NOMO-1 treated with DMSO at 0.1 percent for 48 hours (cell line): ENCODE data around the gene RALB.
"Not testable (repeated sequence)": the region's sequence is repeated elsewhere in the genome, so short reads cannot be mapped to it uniquely, and the experiment has no call there.

Experiments used
- DNase-seq: peaks from one replicate; lab custom pipeline; 2025; ENCODE audit not compliant: unreplicated experiment; lab: John Stamatoyannopoulos, UW

Gene RALB

GRCh38 chr2:120241684-120242083, 11.0 kb upstream of the RALB start:
- peak; percentile 23 for DNase-seq

- peak; percentile 48 for DNase-seq
These were observed 9.4 kb upstream of the RALB start for GRCh38 chr2:120243211-120243610.

- no peak for DNase-seq
These were observed 8.6 kb upstream of the RALB start for GRCh38 chr2:120243875-120244553.

- DNase-seq, result no peak
These were observed 7.8 kb upstream of the RALB start for GRCh38 chr2:120244656-120245519.

- peak; percentile 56 for DNase-seq
These were observed 6.9 kb upstream of the RALB start for GRCh38 chr2:120245520-120246332.

- no peak for DNase-seq
These were observed 5.9 kb upstream of the RALB start for GRCh38 chr2:120246546-120247300.

GRCh38 chr2:120247851-120248250, 4.8 kb upstream of the RALB start:
- no peak for DNase-seq

- no peak for DNase-seq
These were observed 2.0 kb upstream of the RALB start for GRCh38 chr2:120250640-120251039.

- DNase-seq, result no peak
These were observed 1.6 kb upstream of the RALB start for GRCh38 chr2:120251078-120251477.

- DNase-seq, result peak; percentile 38
These were observed 800 bp upstream of the RALB start for GRCh38 chr2:120251880-120252224.

GRCh38 chr2:120253021-120253882, 600 bp downstream of the RALB start:
- peak; percentile 66 for DNase-seq

- DNase-seq, result no peak
These were observed 1.5 kb downstream of the RALB start for GRCh38 chr2:120254178-120254577.

GRCh38 chr2:120255071-120255470, 2.4 kb downstream of the RALB start:
- no peak for DNase-seq

- DNase-seq, result no peak
These were observed 3.5 kb downstream of the RALB start for GRCh38 chr2:120255986-120256650.

GRCh38 chr2:120256651-120257000, 4.0 kb downstream of the RALB start:
- no peak for DNase-seq

GRCh38 chr2:120257522-120257921, 4.9 kb downstream of the RALB start:
- peak; percentile 38 for DNase-seq

- DNase-seq, result no peak
These were observed 5.5 kb downstream of the RALB start for GRCh38 chr2:120258196-120258595.

- DNase-seq, result not testable (repeated sequence)
These were observed 7.3 kb downstream of the RALB start for GRCh38 chr2:120259939-120260338.

GRCh38 chr2:120260736-120261135, 8.1 kb downstream of the RALB start:
- no peak for DNase-seq
